ENCODE data around the gene SEMA4D. TPM values are rescaled to one million over a fixed set of nuclear protein-coding genes. Genes with fewer than 3 reads are reported as not detected.

SEMA4D gene
- total RNA-seq, 1 experiment from 2014 or later: 23.3 TPM

GRCh38 chr9:89397471-89397870 lies 100.4 kb downstream of the SEMA4D start:
- no TSS peak for BruUV-seq (replicated peaks)
- H3K4me3 Mint-ChIP-seq (ENCODE audit: low read depth, unreplicated experiment): no peak overlapping the region
- no peak for DNase-seq
- TF ChIP-seq CTCF (IDR thresholded peaks at IDR 0.05; ENCODE audit: unreplicated experiment): no peak
- intact Hi-C loops (cut with micrococcal nuclease; ENCODE audit: unreplicated experiment): no loop called here
- no peak overlapping the region for H3K27ac Mint-ChIP-seq (ENCODE audit: unreplicated experiment)
- CTCF ChIA-PET: no interaction called here
- H3K27me3 Mint-ChIP-seq (ENCODE audit: unreplicated experiment): no peaks in the 10 kb centered on the region
- no peaks in the 10 kb centered on the region for H3K4me1 Mint-ChIP-seq (ENCODE audit: low read depth, unreplicated experiment)
- H3K9me3 Mint-ChIP-seq (ENCODE audit: low read depth, unreplicated experiment): no peaks in the 10 kb centered on the region
- peaks cover 4% of the 10 kb centered on the region for H3K36me3 Mint-ChIP-seq (ENCODE audit: insufficient read depth, unreplicated experiment)

GRCh38 chr9:89395931-89396710 lies 101.8 kb downstream of the SEMA4D start:
- CTCF ChIA-PET: no interaction called here
- intact Hi-C loops (cut with micrococcal nuclease; ENCODE audit: unreplicated experiment): no loop called here
- no peaks in the 10 kb centered on the region for H3K4me1 Mint-ChIP-seq (ENCODE audit: low read depth, unreplicated experiment)

GRCh38 chr9:89394412-89394811 lies 103.5 kb downstream of the SEMA4D start:
- intact Hi-C loops (cut with micrococcal nuclease; ENCODE audit: unreplicated experiment): no loop called here
- BruUV-seq (replicated peaks): no TSS peak
- no peaks in the 10 kb centered on the region for H3K9me3 Mint-ChIP-seq (ENCODE audit: low read depth, unreplicated experiment)
- H3K27me3 Mint-ChIP-seq (ENCODE audit: unreplicated experiment): no peaks in the 10 kb centered on the region
- TF ChIP-seq CTCF (IDR thresholded peaks at IDR 0.05; ENCODE audit: unreplicated experiment): no peak
- no peak overlapping the region for H3K27ac Mint-ChIP-seq (ENCODE audit: unreplicated experiment)
- no peak overlapping the region for H3K4me3 Mint-ChIP-seq (ENCODE audit: low read depth, unreplicated experiment)
- no peak for DNase-seq
- H3K36me3 Mint-ChIP-seq (ENCODE audit: insufficient read depth, unreplicated experiment): peaks cover 3% of the 10 kb centered on the region
- H3K4me1 Mint-ChIP-seq (ENCODE audit: low read depth, unreplicated experiment): no peaks in the 10 kb centered on the region
- CTCF ChIA-PET: no interaction called here

More at GRCh38 chr9:89395931-89396710, 101.8 kb downstream of the SEMA4D start:
- BruUV-seq (replicated peaks): no TSS peak
- no peak for TF ChIP-seq CTCF (IDR thresholded peaks at IDR 0.05; ENCODE audit: unreplicated experiment)
- Mint-ChIP-seq H3K36me3 (ENCODE audit: insufficient read depth, unreplicated experiment) (peaks cover 4% of the 10 kb centered on the region), H3K4me3 (ENCODE audit: low read depth, unreplicated experiment) (no peak overlapping the region), H3K27me3 (ENCODE audit: unreplicated experiment) (no peaks in the 10 kb centered on the region), H3K9me3 (ENCODE audit: low read depth, unreplicated experiment) (no peaks in the 10 kb centered on the region), H3K27ac (ENCODE audit: unreplicated experiment) (no peak overlapping the region)
- DNase-seq: no peak

- no peaks in the 10 kb centered on the region for H3K36me3 Mint-ChIP-seq (ENCODE audit: insufficient read depth, unreplicated experiment)
- no peak for DNase-seq
- no peaks in the 10 kb centered on the region for H3K4me1 Mint-ChIP-seq (ENCODE audit: low read depth, unreplicated experiment)
- no peak overlapping the region for H3K27ac Mint-ChIP-seq (ENCODE audit: unreplicated experiment)
- intact Hi-C loops (cut with micrococcal nuclease; ENCODE audit: unreplicated experiment): no loop called here
- no peaks in the 10 kb centered on the region for H3K27me3 Mint-ChIP-seq (ENCODE audit: unreplicated experiment)
- BruUV-seq (replicated peaks): no TSS peak
- CTCF ChIA-PET: no interaction called here
- H3K4me3 Mint-ChIP-seq (ENCODE audit: low read depth, unreplicated experiment): no peak overlapping the region
- TF ChIP-seq CTCF (IDR thresholded peaks at IDR 0.05; ENCODE audit: unreplicated experiment): no peak
- no peaks in the 10 kb centered on the region for H3K9me3 Mint-ChIP-seq (ENCODE audit: low read depth, unreplicated experiment)
Measured at GRCh38 chr9:89391585-89391984, 106.3 kb downstream of the SEMA4D start.

Data from Calu3 (cell line).